GM12878 (cell line): Measurements from ENCODE around the gene BAHD1. TPM values are rescaled to one million over a fixed set of nuclear protein-coding genes. Genes with fewer than 3 reads are reported as not detected.

Experiments
- ASH2L ChIP-seq: fragments of 300-600, 200-600 bp; sonication (generic); IDR thresholded peaks from 2 replicates; pipeline ENCODE4 v1.6.1; 2017; ENCODE audit warnings: low read depth, mild to moderate bottlenecking, borderline replicate concordance
- BCLAF1 ChIP-seq: fragments of 450-650 bp; IDR thresholded peaks from 2 replicates; pipeline ENCODE4 v1.6.1; 2017; ENCODE audit warnings: antibody characterized with exemption, mild to moderate bottlenecking, moderate library complexity
- E2F8 ChIP-seq: fragments of 450-650 bp; IDR thresholded peaks from 2 replicates; pipeline ENCODE4 v1.6.1; 2018; ENCODE audit warnings: mild to moderate bottlenecking, low read depth, moderate library complexity; ENCODE audit not compliant: partially characterized antibody
- HDGF ChIP-seq: fragments of 450-650 bp; IDR thresholded peaks from 2 replicates; pipeline ENCODE4 v1.6.1; 2016; ENCODE audit warnings: antibody characterized with exemption
- IKZF1 ChIP-seq: fragments of 450-650 bp; conservative IDR thresholded peaks from 2 replicates; pipeline ENCODE4 v1.6.1; 2017; ENCODE audit warnings: antibody characterized with exemption, mild to moderate bottlenecking
- JUND ChIP-seq: IDR thresholded peaks from 2 replicates; pipeline ENCODE4 v1.6.1; 2012; ENCODE audit warnings: low read depth, mild to moderate bottlenecking, low read length, improper control_type of control experiment, moderate library complexity
- MEF2A ChIP-seq: IDR thresholded peaks from 2 replicates; pipeline ENCODE4 v1.6.1; 2011; ENCODE audit warnings: low read depth, mild to moderate bottlenecking, low read length, moderate library complexity; ENCODE audit not compliant: insufficient read depth
- PAX8 ChIP-seq: fragments of 450-650 bp; IDR thresholded peaks from 2 replicates; pipeline ENCODE4 v1.6.1; 2017; ENCODE audit warnings: mild to moderate bottlenecking, moderate library complexity
- RB1 ChIP-seq: fragments of 450-650 bp; formaldehyde crosslinking; IDR thresholded peaks from 2 replicates; pipeline ENCODE4 v1.6.1; 2017; ENCODE audit warnings: mild to moderate bottlenecking, borderline replicate concordance
- RCOR1 ChIP-seq: conservative IDR thresholded peaks from 2 replicates; pipeline ENCODE4 v1.6.1; 2012; ENCODE audit warnings: low read depth, low read length, improper control_type of control experiment
- RUNX3 ChIP-seq: IDR thresholded peaks from 2 replicates; pipeline ENCODE4 v1.6.1; 2012; ENCODE audit warnings: low read length, inconsistent platforms
- SRF ChIP-seq, 2 experiments: IDR thresholded peaks; 2 replicates each; pipeline ENCODE4 v1.6.1; 2011; ENCODE audit warnings: low read depth in 2 of 2, low read length in 2 of 2, mild to moderate bottlenecking in 1 of 2, moderate library complexity in 1 of 2
- TAF1 ChIP-seq: IDR thresholded peaks from 2 replicates; pipeline ENCODE4 v1.6.1; 2011; ENCODE audit warnings: mild to moderate bottlenecking, low read depth, low read length, borderline replicate concordance
- ZNF207 ChIP-seq: fragments of 450-650 bp; IDR thresholded peaks from 2 replicates; pipeline ENCODE4 v1.6.1; 2014; ENCODE audit warnings: antibody characterized with exemption, mild to moderate bottlenecking, borderline replicate concordance
- ZNF384 ChIP-seq: IDR thresholded peaks from 2 replicates; pipeline ENCODE4 v1.6.1; 2012; ENCODE audit warnings: low read depth, mild to moderate bottlenecking, low read length, improper control_type of control experiment, borderline replicate concordance
- polyA plus RNA-seq, 11 experiments: library from polyadenylated mRNA; depleted of rRNA in 4 of 11; unstranded in 6 of 11; stranded (reverse) in 5 of 11; fragments of >200 nt; fragmentation: Nextera tagmentation in 4 of 11; fragmentation: Illumina TruSeq in 1 of 11; extraction: Ambion mirVana in 4 of 11; extraction: Trizol in 1 of 11; gene quantifications; 1 replicate in 1 of 11; 2 replicates in 10 of 11; pipeline versions ENCODE4 v1.2.1 to v1.2.3, GENCODE V29; 2011 to 2016; ENCODE audit warnings: inconsistent platforms in 2 of 11, missing spikeins in 2 of 11, low read depth in 1 of 11
- total RNA-seq, 4 experiments: library from RNA; depleted of rRNA in 3 of 4; stranded (reverse); fragments of >200 nt in 3 of 4; fragmentation: Illumina TruSeq in 1 of 4; extraction: Trizol in 1 of 4; gene quantifications; 2 replicates each; pipeline versions ENCODE4 v1.2.1 to v1.2.3, GENCODE V29; 2013 to 2021
- TF ChIP-seq, protein P1 (sequence below): IDR thresholded peaks from 2 replicates; pipeline ENCODE4 v1.6.1; 2011; ENCODE audit warnings: low read depth, mild to moderate bottlenecking, low read length, moderate library complexity, borderline replicate concordance; ENCODE audit errors: extremely low read depth
- TF ChIP-seq, protein P2 (sequence below): fragments of 450-650 bp; IDR thresholded peaks from 2 replicates; pipeline ENCODE4 v1.6.1; 2016; ENCODE audit warnings: mild to moderate bottlenecking, moderate library complexity, borderline replicate concordance
- TF ChIP-seq, protein P3 (sequence below): IDR thresholded peaks from 2 replicates; pipeline ENCODE4 v1.6.1; 2011; ENCODE audit warnings: low read depth, low read length, improper control_type of control experiment, borderline replicate concordance

The BAHD1 gene
- total and polyA plus RNA-seq, 10 of the 15 experiments (the other 5 are each of a cell fraction or from before 2014, with no cell fraction given) = 0.21 to 21.8 (median 5.8) TPM

DNA sequence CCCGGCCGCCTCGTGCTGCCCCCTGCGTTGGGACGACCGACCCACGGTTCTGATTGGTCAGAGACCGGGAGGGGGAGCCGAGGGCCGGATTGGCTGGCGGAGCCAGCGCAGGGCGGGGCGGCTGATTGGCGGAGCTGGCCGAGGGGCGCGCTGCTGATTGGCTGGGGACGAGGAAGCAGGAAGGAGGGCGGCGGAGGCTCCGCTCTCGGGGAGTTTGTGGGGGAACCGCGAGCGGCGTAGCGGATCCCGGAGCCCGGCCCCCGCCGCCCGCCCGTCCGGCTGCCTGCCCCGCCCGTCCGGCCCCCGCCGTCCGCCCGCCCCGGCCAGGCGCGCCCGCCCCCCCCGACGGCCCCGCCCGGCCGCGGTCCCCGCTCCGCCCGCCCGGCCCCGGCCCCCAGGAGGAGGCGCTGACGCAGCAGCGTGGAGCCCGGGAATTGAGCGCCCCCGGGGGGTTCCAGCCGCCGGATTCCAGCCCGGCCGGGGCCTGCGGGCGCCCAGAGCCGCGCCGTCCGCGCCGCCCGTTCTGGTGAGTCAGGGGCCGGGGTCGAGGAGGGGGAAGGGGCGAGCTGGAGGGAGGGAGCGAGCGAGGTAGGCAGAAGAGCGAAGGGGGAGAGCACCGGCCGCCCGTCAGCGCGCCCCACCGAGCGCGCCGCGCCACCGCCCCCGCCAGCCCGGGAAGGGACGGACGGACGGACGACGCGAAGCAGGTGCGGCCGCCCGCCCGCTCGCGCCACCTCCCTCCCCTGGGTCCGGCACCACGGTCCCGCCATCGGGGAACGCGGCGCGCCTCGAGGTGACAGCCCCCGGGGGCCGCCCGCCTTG lies at the start of gene BAHD1 (continued):
- TF ChIP-seq PAX8 = no peak
- TF ChIP-seq, protein P1, sequence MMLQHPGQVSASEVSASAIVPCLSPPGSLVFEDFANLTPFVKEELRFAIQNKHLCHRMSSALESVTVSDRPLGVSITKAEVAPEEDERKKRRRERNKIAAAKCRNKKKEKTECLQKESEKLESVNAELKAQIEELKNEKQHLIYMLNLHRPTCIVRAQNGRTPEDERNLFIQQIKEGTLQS = no peak
- TF ChIP-seq HDGF = no peak
- TF ChIP-seq RUNX3 = no peak
- TF ChIP-seq ZNF384 = no peak
- TF ChIP-seq SRF (IDR thresholded peaks at IDR 0.05; ENCODE audit: low read depth in 2 of 2, low read length in 2 of 2) = no peak
- TF ChIP-seq ASH2L = no peak
- TF ChIP-seq, protein P2, sequence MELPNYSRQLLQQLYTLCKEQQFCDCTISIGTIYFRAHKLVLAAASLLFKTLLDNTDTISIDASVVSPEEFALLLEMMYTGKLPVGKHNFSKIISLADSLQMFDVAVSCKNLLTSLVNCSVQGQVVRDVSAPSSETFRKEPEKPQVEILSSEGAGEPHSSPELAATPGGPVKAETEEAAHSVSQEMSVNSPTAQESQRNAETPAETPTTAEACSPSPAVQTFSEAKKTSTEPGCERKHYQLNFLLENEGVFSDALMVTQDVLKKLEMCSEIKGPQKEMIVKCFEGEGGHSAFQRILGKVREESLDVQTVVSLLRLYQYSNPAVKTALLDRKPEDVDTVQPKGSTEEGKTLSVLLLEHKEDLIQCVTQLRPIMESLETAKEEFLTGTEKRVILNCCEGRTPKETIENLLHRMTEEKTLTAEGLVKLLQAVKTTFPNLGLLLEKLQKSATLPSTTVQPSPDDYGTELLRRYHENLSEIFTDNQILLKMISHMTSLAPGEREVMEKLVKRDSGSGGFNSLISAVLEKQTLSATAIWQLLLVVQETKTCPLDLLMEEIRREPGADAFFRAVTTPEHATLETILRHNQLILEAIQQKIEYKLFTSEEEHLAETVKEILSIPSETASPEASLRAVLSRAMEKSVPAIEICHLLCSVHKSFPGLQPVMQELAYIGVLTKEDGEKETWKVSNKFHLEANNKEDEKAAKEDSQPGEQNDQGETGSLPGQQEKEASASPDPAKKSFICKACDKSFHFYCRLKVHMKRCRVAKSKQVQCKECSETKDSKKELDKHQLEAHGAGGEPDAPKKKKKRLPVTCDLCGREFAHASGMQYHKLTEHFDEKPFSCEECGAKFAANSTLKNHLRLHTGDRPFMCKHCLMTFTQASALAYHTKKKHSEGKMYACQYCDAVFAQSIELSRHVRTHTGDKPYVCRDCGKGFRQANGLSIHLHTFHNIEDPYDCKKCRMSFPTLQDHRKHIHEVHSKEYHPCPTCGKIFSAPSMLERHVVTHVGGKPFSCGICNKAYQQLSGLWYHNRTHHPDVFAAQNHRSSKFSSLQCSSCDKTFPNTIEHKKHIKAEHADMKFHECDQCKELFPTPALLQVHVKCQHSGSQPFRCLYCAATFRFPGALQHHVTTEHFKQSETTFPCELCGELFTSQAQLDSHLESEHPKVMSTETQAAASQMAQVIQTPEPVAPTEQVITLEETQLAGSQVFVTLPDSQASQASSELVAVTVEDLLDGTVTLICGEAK = no peak
- no peak for TF ChIP-seq RCOR1
- no peak for TF ChIP-seq MEF2A
- no peak for TF ChIP-seq ZNF207
- peak; percentile 82 for TF ChIP-seq IKZF1
- TF ChIP-seq, protein P3, sequence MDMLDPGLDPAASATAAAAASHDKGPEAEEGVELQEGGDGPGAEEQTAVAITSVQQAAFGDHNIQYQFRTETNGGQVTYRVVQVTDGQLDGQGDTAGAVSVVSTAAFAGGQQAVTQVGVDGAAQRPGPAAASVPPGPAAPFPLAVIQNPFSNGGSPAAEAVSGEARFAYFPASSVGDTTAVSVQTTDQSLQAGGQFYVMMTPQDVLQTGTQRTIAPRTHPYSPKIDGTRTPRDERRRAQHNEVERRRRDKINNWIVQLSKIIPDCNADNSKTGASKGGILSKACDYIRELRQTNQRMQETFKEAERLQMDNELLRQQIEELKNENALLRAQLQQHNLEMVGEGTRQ = no peak
- 0 out of 2 replicates have a peak, but pooled peaks have one; percentile 46 for TF ChIP-seq RB1
- TF ChIP-seq TAF1 = no peak
- no peak for TF ChIP-seq BCLAF1
- TF ChIP-seq E2F8 = no peak
- TF ChIP-seq JUND = no peak
